B cell (primary cell): ENCODE results near the gene DRAM2.

Experiments
- CTCF ChIP-seq: fragments of 200-600 bp; IDR thresholded peaks from one replicate; pipeline ENCODE4 v1.8.0; 2022; ENCODE audit warnings: antibody characterized with exemption, mild to moderate bottlenecking
- EZH2 ChIP-seq: IDR thresholded peaks from 2 replicates; pipeline ENCODE4 v1.6.1; 2012; ENCODE audit warnings: borderline replicate concordance, low read depth, mild to moderate bottlenecking, moderate library complexity, low read length; ENCODE audit not compliant: insufficient read depth, poor library complexity, severe bottlenecking

- no peak for TF ChIP-seq CTCF
- no peak for TF ChIP-seq EZH2
Measured at GRCh38 chr1:111127923-111128643, 11.8 kb downstream of the DRAM2 start.
